GM19455 (cell line): ENCODE measurements around the gene MED27.
A peak's percentile ranks its signal among the peaks of the same experiment; 100 is the strongest.

Experiments used
- ATAC-seq: cut with Tn5 transposase; IDR thresholded peaks from one replicate; pipeline ENCODE4 v1.9.1; 2021; ENCODE audit not compliant: unreplicated experiment

MED27 gene, protein sequence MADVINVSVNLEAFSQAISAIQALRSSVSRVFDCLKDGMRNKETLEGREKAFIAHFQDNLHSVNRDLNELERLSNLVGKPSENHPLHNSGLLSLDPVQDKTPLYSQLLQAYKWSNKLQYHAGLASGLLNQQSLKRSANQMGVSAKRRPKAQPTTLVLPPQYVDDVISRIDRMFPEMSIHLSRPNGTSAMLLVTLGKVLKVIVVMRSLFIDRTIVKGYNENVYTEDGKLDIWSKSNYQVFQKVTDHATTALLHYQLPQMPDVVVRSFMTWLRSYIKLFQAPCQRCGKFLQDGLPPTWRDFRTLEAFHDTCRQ

DNA sequence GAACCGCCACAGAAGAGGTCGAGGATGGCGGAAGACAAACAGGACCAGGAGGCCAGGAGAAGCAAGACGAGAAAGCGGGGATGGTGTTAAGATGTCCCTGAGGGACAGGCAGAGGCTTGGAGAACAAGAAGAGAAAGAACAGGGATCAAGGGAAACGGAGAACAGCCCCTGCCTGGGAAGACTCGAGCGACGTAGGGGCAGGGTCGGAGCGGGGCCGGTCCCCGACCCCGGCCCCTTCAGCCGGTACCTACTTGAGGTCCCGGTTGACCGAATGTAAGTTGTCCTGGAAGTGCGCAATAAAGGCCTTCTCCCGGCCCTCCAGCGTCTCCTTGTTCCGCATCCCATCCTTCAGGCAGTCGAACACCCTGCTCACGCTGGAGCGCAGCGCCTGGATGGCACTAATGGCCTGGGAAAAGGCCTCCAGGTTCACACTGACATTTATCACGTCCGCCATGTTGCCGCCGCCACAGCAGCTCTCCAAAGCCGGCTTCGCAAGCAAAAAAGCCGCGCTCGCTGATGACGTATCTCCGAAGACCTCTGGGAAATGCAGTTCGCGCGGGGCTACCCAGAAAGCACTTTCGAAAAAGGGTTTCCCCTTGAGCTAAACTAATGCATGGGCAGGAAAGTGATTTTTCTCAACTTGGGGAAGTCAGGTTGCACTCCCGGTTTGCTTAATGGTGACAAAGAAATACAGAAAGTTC lies at the start of gene MED27:
Gene MED27, minus strand, starts transcription at position 477 of the 701 bp plus-strand sequence. Its CDS starts 23 bp downstream, at position 454.
- peak; percentile 96 for ATAC-seq

DNA sequence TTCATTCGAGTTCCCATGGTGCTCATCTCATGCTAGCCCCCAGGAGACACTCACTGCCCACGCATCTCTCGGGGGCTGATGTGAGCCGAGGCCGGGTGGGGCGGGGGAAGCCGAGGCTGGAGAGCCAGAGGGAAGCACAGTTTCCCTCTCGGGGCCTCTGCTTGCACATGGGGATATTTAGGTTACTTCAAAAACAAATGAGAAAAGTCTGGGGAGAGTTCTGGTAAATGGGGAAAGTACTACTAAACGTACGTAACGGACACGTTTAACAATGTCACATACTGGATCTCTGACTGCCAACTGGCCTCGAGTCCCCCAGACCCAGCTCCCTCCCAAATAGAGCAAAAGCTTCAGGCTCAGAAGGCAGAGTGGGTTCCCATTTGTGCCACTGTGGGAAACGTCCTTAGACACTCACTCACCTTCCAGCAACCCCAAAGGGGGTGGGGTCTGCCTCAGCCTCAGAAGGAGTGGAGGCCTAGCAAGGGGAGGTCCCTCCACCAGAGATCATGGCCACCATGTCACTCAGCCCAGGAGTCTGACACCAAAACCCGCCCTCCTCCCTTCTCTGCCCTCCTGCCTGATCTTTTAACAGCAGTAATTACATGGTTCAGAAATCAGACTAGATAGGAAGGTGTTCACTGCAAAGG lies 48.3 kb upstream of the MED27 start:
- no peak for ATAC-seq

DNA sequence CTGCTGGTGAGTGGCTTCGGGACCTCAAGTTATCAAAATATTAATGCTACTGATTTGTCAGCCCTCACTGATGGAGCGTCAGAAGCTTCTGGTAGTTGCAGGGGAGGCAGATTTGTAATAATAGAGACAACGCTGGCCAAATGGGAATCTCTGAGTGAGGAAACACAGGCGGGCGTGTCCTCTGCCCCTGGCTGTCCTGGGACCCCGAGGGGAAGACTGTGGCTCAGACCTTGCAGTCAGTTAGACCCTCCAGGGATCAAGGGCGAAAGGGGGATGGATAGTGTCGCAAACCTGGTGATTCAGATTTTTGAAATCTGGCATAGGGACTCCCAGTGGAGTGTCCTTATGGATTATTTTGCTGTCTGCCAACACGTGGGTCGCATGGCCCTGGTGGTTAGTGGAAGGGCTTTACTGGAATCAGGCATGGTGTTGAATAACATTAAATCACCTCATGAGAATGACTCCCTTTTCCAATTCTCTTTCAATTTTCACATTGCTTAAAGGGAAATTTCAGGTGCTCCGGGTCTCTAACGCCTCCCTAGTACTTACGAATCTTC lies 47.1 kb upstream of the MED27 start:
- no peak for ATAC-seq

DNA sequence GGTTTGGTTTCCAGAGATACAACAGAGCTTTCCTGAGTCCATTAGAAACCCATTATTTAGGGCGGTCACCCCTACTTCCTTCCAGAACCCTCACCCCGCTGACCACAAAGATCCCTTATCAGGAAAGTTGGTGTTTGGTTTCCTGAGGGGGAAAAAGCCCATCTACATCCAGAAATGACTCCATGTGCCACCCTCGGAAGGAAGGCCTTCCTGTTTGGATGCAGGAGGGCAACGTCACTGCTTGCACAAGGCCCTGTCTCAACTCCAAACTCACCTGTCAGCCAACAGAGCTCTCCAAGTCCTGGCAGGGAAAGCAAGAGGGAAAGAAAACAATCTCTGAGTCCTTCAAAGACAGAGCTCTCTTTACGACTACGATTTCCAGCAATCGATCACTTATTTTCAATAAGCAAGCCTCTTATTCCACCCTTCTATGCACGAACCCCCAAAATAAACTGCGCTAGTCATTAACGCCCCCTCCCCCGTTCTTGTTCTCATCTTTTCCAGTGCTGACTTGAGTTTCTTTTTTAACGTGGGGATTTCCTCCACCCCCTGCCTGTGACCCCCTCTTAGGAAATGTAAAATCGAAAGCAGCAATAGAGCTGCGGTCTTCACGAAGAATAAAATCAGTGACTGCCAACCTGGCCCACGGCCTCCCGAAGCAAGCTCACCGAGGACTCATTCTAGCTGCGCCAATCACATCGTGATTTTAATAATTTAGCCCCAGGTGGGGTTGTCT lies 46.4 kb upstream of the MED27 start:
- no peak for ATAC-seq

DNA sequence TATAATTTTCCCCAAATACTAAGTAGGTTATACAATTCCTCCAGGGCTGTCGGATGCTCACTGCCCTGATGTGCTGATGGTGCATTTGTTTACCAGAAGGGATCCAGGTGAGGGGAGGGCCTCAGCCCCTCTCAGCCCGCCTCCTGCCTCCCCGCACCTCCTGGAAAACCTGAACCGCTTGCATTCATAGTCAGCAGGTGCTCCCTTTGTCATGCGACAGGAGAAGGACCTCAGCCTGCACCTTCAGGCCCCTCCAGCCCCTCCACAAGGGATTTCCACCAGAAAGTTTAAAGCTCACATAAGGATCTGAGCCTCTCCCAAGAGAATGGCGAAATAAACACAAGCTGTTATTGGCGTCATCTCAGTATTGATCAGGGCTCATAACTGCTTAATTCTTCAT lies 45.7 kb upstream of the MED27 start:
- ATAC-seq, result no peak

DNA sequence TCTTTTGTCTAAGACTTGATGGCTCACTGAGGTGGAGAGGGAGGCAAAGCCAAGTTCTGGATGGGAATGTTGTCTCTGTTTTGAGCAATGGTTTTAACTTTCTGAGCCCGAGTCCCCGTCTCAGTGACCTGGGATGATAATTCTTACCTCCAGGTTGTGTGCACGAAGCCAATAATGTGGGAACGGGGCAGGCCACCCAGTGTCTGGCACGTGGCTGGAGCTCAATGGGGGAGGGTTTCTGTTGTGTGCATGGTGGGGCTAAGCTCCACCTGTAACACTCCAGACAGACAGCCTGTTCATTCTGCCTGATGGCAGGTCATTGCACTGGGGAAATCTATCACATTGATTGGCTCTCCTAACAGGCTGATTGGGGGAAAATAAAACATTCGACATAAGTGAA lies 45.1 kb upstream of the MED27 start:
- no peak for ATAC-seq

DNA sequence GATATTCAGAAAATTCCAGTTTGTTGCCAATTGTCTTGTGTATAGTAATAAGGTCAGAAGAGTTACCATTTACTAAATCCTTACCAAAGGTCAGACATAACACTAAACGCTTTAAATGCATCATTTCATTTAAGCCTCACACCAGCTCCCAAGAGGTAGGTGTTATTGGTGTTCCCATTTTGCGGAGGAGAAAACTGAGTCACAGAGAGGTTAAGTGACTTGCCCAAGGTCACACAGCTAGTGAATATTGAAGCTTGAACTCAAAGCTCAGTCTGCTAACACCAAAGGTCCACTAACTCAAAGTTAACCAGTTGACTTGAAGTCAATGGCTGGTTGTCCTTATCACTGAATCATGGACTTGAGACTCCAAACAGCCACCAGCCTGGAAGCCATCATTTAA lies 41.4 kb upstream of the MED27 start:
- no peak for ATAC-seq

DNA sequence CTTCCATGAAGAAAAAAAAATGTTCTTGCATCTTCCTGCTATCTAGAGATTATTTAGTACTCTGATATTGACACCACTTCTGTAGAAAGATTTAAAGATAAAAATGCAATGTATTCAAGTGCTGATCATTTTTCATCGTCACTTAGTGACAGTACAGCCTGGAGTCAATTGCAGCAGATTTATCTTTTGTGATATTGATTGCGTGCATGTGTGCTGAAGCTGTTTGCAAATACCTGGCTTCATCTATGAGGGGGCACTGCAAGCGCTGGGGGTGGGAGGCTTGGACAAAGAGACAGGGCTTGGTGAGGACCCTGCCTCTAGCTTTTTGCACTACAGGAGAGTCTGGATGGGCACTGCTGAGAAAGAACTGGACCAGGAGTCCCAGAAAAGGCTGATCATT lies 38.0 kb upstream of the MED27 start:
- no peak for ATAC-seq

DNA sequence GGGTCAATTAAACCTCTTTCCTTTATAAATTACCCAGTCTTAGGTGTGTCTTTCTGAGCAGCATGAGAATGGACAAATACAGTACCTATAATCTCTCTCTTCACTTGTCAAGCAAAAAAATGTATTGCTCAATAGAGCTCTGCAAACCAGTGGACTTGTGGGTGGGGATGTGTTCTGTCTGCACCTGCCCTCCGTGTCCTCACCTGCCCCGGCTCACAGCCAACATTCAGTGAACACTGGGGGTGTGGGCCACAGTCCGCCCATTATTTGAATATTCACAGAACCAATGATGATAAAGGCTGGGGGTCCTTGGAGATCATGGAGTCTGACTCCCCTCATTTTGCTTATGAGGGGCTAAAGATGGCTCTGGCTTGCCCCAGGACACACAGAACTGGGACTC lies 36.9 kb upstream of the MED27 start:
- ATAC-seq, result no peak

DNA sequence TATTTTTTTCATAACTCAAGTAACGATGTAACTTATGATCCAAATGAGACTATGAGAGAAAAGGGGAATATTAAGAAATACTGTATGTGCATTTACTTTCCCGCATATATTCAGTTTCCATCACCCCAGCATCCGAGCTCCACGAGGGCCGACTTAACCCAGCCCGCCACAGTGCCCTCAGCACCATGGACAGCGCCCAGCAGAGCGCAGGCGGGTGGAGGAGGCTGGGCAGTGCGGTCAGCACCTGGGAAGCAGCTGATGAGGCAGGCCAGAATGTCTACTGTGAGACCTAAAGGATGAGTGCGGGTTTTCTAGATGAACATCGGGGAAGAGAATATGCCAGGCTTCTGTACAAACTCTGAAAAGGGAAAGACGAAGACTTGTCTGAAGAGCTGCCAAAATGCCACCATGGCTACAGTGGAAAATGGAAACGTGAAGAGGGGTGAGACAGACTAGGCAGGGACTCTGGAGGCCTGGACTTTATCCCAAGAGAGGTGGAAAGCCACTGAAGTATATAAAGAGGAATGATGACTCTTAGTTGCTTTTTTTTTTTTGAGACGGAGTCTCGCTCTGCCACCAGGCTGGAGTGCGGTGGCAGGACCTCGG lies 34.5 kb upstream of the MED27 start:
- ATAC-seq, result no peak

DNA sequence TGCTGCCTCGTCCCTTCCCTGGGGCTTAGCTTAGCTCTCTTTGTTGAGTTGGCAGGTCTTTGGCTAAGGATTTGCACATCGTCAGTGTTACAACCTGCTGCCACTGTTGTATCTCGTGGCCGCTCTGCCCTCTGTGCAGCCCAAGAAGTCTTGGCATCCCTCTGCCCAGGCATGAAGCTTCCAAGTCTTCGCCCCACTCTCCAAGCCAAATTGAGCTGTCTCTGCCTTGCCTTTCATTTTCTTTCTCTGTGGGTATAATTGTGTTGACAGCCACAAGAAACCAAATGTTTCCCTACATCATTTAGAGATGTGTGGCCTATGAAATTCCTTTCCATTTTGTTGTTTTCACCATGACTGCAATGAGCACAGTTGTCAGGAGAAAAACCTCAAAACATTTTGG lies 29.6 kb upstream of the MED27 start:
- no peak for ATAC-seq

DNA sequence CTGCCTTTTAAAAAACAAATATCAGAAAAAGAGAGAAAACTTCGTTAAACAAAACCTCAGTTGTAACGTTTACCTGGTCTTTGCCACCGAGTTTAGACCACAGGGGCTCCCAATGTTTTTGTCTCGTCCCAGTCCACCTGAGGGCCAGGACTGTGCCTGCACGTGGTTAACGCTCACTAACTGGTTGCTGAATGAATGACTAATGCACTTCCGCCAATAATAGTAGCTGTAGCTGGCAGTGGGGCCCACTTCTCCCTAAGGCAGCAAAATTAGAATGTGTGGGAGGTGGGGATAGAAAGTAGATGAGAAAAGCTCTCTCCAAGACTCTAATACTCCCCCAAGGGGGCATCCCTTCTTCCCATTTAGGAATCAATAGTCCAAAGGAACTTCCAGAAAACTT lies 29.1 kb upstream of the MED27 start:
- ATAC-seq, result no peak

DNA sequence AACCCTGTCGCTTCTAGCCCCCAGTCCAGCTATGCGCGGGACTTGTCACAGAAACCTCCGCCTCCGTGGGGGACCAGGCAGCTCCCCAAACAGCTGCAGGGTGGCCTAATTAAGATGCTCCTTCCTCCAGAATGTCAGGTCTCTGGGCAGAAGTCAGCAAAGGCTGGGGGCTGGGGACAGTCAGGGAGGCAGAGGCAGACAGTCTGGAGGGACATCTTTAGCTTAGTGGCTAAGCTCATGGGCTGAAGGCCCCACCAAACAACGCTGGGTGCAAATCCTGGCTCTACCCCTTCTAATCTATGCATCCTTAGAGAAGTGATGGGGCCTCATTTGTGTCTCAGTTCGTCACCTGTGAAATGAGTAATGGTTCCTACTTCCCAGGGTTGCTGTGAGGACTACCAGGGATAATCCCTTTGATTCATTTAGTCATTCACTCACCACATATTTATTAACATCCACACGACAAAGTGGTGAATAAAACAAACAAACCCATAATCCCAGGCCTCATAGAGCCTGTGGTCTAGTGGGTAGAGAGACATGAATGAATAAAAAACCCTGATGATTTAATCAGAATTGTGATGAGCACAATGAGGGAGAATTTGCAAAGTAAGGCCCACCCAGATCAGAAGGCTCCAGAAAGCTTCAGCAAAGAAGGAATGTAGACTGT lies 20.2 kb upstream of the MED27 start:
- no peak for ATAC-seq

DNA sequence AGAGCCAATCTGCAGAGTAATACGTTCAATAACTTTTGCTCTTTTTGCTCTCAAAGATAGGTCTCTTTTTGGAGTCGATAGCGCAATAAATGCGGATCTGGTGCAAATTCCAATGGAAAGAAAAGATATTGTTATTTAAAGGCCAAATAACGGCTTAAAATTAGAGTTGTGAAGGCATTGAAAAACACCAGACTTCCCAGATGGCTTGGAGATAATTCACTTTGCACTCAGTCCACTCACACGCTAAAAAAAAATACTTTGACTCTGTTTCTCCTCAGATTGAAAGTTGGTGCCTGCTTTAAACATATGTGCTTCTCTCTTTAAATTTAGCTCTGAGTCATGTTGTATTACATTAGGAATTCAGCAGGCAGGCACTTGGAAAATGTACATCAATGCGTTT lies 19.5 kb upstream of the MED27 start:
- ATAC-seq, result no peak

DNA sequence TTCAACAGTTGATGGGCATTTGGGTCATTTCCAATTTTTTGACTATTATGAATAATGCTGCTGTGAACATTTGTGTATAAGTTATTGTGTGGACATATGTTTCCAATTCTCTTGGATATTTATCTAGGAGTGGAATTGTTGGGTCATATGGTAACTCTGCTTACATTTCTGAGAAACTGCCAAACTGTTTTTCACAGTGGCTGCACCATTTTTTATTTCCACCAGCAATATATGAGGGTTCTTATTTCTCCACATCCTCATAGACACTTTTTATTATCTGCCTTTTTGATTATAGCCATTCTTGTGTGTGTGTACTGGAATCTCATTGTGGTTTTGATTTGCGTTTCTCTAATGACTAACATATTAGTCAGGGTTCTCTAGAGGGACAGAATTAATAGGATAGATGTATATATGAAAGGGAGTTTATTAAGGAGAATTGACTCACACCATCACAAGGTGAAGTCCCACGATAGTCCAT lies 14.7 kb upstream of the MED27 start:
- no peak for ATAC-seq

DNA sequence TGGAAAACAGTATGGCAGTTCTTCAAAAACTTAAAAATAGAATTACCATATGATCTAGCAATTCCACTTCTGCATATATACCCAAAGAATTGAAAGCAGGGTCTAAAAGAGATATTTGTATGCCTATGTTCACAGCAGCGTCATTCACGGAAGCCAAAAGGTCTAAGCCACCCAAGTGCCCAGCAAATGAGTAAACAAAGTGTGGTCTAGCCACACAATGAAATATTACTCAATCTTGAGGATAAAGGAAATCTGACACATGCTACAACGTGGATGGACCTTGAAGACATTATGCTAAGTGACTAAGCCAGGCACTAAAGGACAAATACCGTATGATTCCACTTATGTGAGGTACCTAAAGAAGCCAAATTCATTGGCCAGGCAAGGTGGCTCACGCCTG lies 11.1 kb upstream of the MED27 start:
- no peak for ATAC-seq

DNA sequence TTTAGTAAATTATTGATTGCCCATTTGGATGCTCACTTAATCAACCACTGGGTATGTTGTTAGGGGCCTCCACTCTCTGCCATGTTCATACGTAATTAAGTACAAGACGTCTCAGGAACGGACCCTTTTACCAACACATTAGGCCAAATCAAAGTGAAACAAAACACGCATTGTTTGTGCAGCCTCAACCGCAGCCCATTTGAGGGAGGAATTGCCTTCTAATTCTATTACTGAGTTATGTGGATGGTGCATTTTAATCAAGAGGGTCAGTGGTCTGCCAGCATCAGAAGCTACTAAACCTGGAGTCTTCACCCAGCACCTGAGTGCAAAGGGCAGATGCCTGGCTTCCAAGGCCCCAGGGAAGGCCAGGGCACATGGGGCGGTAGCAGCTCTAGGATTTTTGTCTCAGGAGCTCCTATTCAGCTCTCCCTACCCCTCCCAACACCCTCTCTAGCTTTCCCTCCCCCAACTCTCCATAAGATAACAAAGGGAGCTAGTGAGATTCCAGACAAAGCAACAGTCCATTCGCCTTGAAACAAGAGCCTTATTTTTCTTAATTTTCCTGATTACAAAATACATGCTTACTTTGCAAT lies 7.9 kb upstream of the MED27 start:
- ATAC-seq, result no peak

DNA sequence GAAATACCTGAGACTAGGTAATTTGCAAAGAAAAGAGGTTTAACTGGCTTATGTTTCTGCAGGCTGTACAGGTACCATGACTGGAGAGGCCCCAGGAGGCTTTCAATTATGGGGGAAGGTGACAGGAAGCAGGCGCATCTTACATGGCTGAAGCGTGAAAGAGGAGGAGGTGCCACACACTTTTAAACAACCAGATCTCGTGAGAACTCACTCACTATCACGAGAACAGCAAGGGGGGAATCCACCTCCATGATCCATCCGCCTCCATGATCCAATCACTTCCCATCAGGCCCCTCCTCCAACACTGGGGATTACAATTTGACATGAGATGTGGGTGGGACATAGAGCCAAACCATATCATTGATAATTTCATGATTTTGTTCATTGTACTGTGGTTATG lies 2.5 kb upstream of the MED27 start:
- no peak for ATAC-seq

DNA sequence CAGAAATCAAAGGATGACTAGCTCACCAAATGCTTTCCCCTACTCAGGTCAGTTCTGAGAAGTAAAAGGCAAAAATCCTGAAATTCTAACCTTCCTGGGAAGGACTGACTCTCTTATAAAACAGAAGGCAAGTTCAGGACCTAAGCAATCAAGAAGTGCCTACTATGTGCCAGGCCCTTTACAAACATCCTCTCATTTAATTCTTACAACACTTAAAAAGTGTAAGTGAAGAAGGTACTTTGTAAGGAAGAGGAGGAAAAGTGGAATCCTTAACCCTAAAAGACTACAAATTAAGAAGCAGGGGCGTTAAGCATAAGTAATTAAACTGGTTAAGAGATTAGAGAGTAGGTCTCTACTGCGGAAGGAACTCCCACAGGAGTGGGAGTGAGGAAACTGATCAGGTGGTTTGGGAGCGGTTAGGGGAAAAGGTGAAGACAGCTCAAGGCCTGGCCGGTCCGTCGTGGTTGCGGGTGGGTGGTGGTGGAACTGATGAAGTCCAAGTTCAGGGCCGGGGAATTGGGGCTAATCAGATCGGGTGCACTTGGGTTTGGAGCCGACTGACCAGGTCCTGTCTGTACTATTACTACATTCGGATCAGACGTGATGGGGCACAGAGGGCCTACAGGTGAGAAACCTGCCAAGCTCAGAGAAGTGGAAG lies 839 bp downstream of the MED27 start:
- ATAC-seq, result no peak
